HG03442 (cell line): Measurements from ENCODE around the gene DTYMK.
"Not testable (repeated sequence)": the region's sequence is repeated elsewhere in the genome, so short reads cannot be mapped to it uniquely, and the experiment has no call there.

Experiments used
- ATAC-seq: cut with Tn5 transposase; IDR thresholded peaks from one replicate; pipeline ENCODE4 v1.9.1; 2021; ENCODE audit warnings: mild to moderate bottlenecking, moderate library complexity; ENCODE audit not compliant: unreplicated experiment

DTYMK gene

GRCh38 chr2:241673189-241673663, 13.4 kb downstream of the DTYMK start:
- ATAC-seq = no peak

GRCh38 chr2:241672243-241673188, 14.1 kb downstream of the DTYMK start:
- ATAC-seq = no peak

- no peak for ATAC-seq
Observed at GRCh38 chr2:241671457-241672240, 15.0 kb downstream of the DTYMK start.

GRCh38 chr2:241670333-241671110, 16.1 kb downstream of the DTYMK start:
- no peak for ATAC-seq

GRCh38 chr2:241668839-241669238, 17.8 kb downstream of the DTYMK start:
- ATAC-seq = no peak

GRCh38 chr2:241668354-241668753, 18.3 kb downstream of the DTYMK start:
- ATAC-seq = no peak

GRCh38 chr2:241666627-241667400, 19.8 kb downstream of the DTYMK start:
- no peak for ATAC-seq

- ATAC-seq = no peak
Observed at GRCh38 chr2:241665731-241666440, 20.7 kb downstream of the DTYMK start.

- not testable (repeated sequence) for ATAC-seq
Observed at GRCh38 chr2:241662731-241663130, 23.9 kb downstream of the DTYMK start.

- ATAC-seq = no peak
Observed at GRCh38 chr2:241660593-241661213, 25.9 kb downstream of the DTYMK start.

- no peak for ATAC-seq
Observed at GRCh38 chr2:241659150-241659739, 27.4 kb downstream of the DTYMK start.

- no peak for ATAC-seq
Observed at GRCh38 chr2:241658296-241658695, 28.3 kb downstream of the DTYMK start.

GRCh38 chr2:241657786-241658254, 28.8 kb downstream of the DTYMK start:
- ATAC-seq = no peak

- no peak for ATAC-seq
Observed at GRCh38 chr2:241656190-241656741, 30.3 kb downstream of the DTYMK start.

GRCh38 chr2:241655516-241656189, 31.0 kb downstream of the DTYMK start:
- ATAC-seq = no peak

- ATAC-seq = no peak
Observed at GRCh38 chr2:241654551-241654950, 32.1 kb downstream of the DTYMK start.

GRCh38 chr2:241653210-241653750, 33.3 kb downstream of the DTYMK start:
- ATAC-seq = no peak
